ENCODE data around the gene AKR1B1. TPM values are rescaled to one million over a fixed set of nuclear protein-coding genes. Genes with fewer than 3 reads are reported as not detected.

The AKR1B1 gene
- total RNA-seq, 1 donor from 2014 or later, result 99.8 TPM

DNA sequence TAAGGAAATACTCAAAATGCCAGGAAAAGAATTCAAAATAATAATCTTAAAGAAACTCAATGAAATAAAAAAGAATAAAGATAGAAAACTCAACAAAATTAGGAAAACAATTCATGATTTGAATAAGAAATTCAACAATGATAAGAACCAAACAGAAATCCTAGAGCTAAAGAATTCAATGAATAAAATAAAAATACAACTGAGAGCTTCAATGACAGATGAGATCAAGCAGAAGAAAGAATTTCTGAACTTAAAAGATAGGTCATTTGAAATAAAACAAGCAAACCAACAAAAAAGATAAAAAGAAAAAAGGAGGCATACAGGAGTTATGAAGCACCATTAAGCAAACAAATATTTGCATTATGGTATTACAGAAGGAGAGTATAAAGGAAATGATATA, 5.6 kb upstream of the AKR1B1 start:
- Mint-ChIP-seq H3K27ac (no peak overlapping the region), H3K36me3 (ENCODE audit: insufficient read depth) (peaks cover 1% of the 10 kb centered on the region), H3K9me3 (ENCODE audit: low read depth) (peaks cover 15% of the 10 kb centered on the region), H3K4me1 (ENCODE audit: low read depth) (no peaks in the 10 kb centered on the region), H3K27me3 (peaks cover 4% of the 10 kb centered on the region), H3K4me3 (ENCODE audit: low read depth) (no peak overlapping the region)
- TF ChIP-seq, protein P1, sequence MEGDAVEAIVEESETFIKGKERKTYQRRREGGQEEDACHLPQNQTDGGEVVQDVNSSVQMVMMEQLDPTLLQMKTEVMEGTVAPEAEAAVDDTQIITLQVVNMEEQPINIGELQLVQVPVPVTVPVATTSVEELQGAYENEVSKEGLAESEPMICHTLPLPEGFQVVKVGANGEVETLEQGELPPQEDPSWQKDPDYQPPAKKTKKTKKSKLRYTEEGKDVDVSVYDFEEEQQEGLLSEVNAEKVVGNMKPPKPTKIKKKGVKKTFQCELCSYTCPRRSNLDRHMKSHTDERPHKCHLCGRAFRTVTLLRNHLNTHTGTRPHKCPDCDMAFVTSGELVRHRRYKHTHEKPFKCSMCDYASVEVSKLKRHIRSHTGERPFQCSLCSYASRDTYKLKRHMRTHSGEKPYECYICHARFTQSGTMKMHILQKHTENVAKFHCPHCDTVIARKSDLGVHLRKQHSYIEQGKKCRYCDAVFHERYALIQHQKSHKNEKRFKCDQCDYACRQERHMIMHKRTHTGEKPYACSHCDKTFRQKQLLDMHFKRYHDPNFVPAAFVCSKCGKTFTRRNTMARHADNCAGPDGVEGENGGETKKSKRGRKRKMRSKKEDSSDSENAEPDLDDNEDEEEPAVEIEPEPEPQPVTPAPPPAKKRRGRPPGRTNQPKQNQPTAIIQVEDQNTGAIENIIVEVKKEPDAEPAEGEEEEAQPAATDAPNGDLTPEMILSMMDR (IDR thresholded peaks at IDR 0.05; ENCODE audit: unreplicated experiment), result no peak
- DNase-seq (ENCODE audit: low spot score, unreplicated experiment), result no peak

DNA sequence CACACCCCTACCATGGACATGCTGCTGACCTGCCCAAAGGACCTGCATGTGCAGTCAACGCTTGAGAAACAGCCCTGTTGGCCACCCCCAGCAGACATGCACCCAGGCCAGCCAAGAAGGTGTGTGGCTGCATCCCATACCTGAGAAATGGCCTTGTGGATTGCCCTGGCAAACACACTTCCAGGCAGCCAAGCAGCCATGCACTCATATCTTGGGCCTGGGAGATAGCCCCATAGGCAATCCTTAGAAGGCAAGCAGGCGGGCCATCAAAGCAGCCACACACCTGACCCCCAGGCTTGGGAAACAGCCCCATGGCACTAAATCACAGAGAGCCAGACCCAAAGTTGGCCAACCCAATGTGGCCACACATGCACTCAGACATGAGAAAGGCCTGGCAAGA, 4.9 kb upstream of the AKR1B1 start:
- Mint-ChIP-seq H3K9me3 (ENCODE audit: low read depth) (peaks cover 15% of the 10 kb centered on the region), H3K4me1 (ENCODE audit: low read depth) (peaks cover 1% of the 10 kb centered on the region), H3K27ac (no peak overlapping the region), H3K36me3 (ENCODE audit: insufficient read depth) (peaks cover 1% of the 10 kb centered on the region), H3K27me3 (peaks cover 4% of the 10 kb centered on the region), H3K4me3 (ENCODE audit: low read depth) (no peak overlapping the region)
- DNase-seq (ENCODE audit: low spot score, unreplicated experiment), result no peak
- TF ChIP-seq, protein P1 (IDR thresholded peaks at IDR 0.05; ENCODE audit: unreplicated experiment), result no peak

DNA sequence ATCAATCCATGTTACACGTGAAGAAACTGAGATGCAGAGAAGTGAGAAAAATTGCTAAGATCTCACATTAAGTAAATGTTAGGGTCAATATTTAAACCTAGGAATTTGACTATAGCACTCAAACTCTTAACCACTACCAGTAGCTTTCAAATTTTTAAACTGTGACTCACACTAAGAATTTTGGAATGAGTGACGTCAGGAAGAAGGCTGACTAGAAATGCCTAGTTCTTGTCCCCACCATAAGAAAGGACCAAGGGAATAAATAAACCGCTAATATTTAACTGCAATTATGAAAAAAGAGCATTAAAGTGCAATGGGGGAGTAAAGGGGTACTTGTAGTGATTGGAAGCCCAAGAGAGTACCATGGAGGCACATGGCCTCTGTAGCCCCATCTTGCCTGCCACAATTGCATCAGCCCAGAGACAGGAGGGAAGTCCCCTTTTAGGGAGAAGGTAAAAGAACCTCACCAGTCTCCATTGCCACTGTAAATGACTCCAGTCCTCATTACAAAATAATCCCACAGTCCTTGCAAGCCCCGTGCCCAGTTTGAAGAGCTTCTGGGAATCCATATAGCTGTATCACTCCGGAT, 3.5 kb upstream of the AKR1B1 start:
- peaks cover 1% of the 10 kb centered on the region for H3K36me3 Mint-ChIP-seq (ENCODE audit: insufficient read depth)
- H3K27ac Mint-ChIP-seq, result no peak overlapping the region
- peaks cover 4% of the 10 kb centered on the region for H3K27me3 Mint-ChIP-seq
- no peak overlapping the region for H3K4me3 Mint-ChIP-seq (ENCODE audit: low read depth)
- H3K4me1 Mint-ChIP-seq (ENCODE audit: low read depth), result peaks cover 10% of the 10 kb centered on the region
- no peak for DNase-seq (ENCODE audit: low spot score, unreplicated experiment)
- H3K9me3 Mint-ChIP-seq (ENCODE audit: low read depth), result peaks cover 15% of the 10 kb centered on the region
- TF ChIP-seq, protein P1 (IDR thresholded peaks at IDR 0.05; ENCODE audit: unreplicated experiment), result no peak

DNA sequence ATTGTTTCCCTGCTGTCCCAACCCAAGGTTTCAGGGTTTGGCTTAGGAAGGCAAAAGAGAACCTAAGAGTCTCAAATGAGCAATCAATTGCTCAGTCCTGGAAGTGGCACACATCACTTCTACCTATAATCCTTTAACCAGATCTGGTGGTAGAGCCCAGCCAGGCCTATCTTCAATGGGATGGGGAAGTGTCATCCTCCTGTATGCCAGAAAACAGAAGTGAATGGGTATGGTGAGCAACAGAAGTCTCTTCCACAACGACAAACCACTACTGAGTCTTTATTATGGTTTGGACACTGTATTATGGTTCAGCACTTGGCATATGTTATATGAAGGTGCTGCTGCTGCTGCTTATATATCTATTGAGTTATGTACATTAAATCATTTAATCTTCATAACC, 3.0 kb upstream of the AKR1B1 start:
- TF ChIP-seq, protein P1 (IDR thresholded peaks at IDR 0.05; ENCODE audit: unreplicated experiment), result no peak
- Mint-ChIP-seq H3K27me3 (peaks cover 4% of the 10 kb centered on the region), H3K4me1 (ENCODE audit: low read depth) (peaks cover 10% of the 10 kb centered on the region), H3K4me3 (ENCODE audit: low read depth) (no peak overlapping the region), H3K36me3 (ENCODE audit: insufficient read depth) (peaks cover 1% of the 10 kb centered on the region), H3K9me3 (ENCODE audit: low read depth) (peaks cover 15% of the 10 kb centered on the region), H3K27ac (no peak overlapping the region)
- DNase-seq (ENCODE audit: low spot score, unreplicated experiment), result no peak

DNA sequence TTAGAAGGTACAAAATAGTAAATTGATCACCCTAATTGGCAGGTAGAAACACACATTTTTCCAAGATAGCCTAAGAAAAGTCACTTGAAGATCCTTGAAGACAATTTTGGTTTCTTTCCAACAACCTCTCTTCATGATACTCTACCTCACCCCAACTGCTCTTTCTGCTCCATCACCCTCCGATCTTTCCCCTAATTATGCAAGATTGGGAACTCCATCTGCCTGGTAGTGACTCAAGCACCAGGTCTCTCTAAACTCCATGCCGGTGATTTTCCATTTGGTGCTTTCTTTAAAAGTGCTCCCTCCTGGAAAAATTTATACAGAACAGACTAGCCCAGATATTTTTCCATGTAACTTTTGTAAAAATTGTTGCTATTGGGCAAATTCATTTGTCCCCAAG, 1.1 kb upstream of the AKR1B1 start:
- H3K4me1 Mint-ChIP-seq (ENCODE audit: low read depth), result peaks cover 10% of the 10 kb centered on the region
- no peak for DNase-seq (ENCODE audit: low spot score, unreplicated experiment)
- TF ChIP-seq, protein P1 (IDR thresholded peaks at IDR 0.05; ENCODE audit: unreplicated experiment), result no peak
- H3K9me3 Mint-ChIP-seq (ENCODE audit: low read depth), result peaks cover 8% of the 10 kb centered on the region
- H3K4me3 Mint-ChIP-seq (ENCODE audit: low read depth), result no peak overlapping the region
- H3K27ac Mint-ChIP-seq, result no peak overlapping the region
- peaks cover 4% of the 10 kb centered on the region for H3K27me3 Mint-ChIP-seq
- peaks cover 7% of the 10 kb centered on the region for H3K36me3 Mint-ChIP-seq (ENCODE audit: insufficient read depth)
